GM19035 (cell line): ENCODE results near the gene PARD3B.
"Not testable (repeated sequence)": the region's sequence is repeated elsewhere in the genome, so short reads cannot be mapped to it uniquely, and the experiment has no call there.

ENCODE experiments used
- ATAC-seq: cut with Tn5 transposase; IDR thresholded peaks from one replicate; pipeline ENCODE4 v1.9.1; 2021; ENCODE audit not compliant: unreplicated experiment

PARD3B gene

GRCh38 chr2:204538182-204539018 lies 6.9 kb upstream of the PARD3B start:
- no peak for ATAC-seq

GRCh38 chr2:204539019-204539385 lies 6.3 kb upstream of the PARD3B start:
- ATAC-seq: no peak

- no peak for ATAC-seq
Observed at GRCh38 chr2:204541637-204542036, 3.6 kb upstream of the PARD3B start.

GRCh38 chr2:204542982-204543608 lies 2.2 kb upstream of the PARD3B start:
- ATAC-seq: no peak

GRCh38 chr2:204545861-204546735 lies 823 bp downstream of the PARD3B start:
- no peak for ATAC-seq

GRCh38 chr2:204550751-204551511 lies 5.7 kb downstream of the PARD3B start:
- no peak for ATAC-seq

GRCh38 chr2:204551512-204551863 lies 6.2 kb downstream of the PARD3B start:
- no peak for ATAC-seq

- ATAC-seq: no peak
Observed at GRCh38 chr2:204557604-204558003, 12.3 kb downstream of the PARD3B start.

- not testable (repeated sequence) for ATAC-seq
Observed at GRCh38 chr2:204559358-204559757, 14.1 kb downstream of the PARD3B start.

- ATAC-seq: no peak
Observed at GRCh38 chr2:204560902-204561301, 15.6 kb downstream of the PARD3B start.

GRCh38 chr2:204561771-204562170 lies 16.5 kb downstream of the PARD3B start:
- ATAC-seq: no peak

GRCh38 chr2:204566439-204566838 lies 21.2 kb downstream of the PARD3B start:
- ATAC-seq: no peak

GRCh38 chr2:204570421-204570820 lies 25.1 kb downstream of the PARD3B start:
- ATAC-seq: no peak

- ATAC-seq: no peak
Observed at GRCh38 chr2:204571041-204571440, 25.8 kb downstream of the PARD3B start.

- ATAC-seq: no peak
Observed at GRCh38 chr2:204571911-204572310, 26.6 kb downstream of the PARD3B start.

GRCh38 chr2:204573221-204573620 lies 27.9 kb downstream of the PARD3B start:
- ATAC-seq: no peak

GRCh38 chr2:204574486-204574885 lies 29.2 kb downstream of the PARD3B start:
- ATAC-seq: no peak

GRCh38 chr2:204575463-204575862 lies 30.2 kb downstream of the PARD3B start:
- no peak for ATAC-seq

GRCh38 chr2:204576362-204576979 lies 31.2 kb downstream of the PARD3B start:
- no peak for ATAC-seq

- ATAC-seq: no peak
Observed at GRCh38 chr2:204578928-204579598, 33.8 kb downstream of the PARD3B start.
